Tibial artery (tissue), 4 donors: Measurements from ENCODE around the gene SPNS2.

Experiments used
- DNase-seq, 2 donors: peaks; one replicate each; pipeline ENCODE4 v3.0.0-alpha.2; 2019
- H3K27ac ChIP-seq, 2 donors: fragments of 200-600 bp; sonication (generic) in 1 of 2; 1 replicate in 1 of 2; 2 replicates in 1 of 2; pipeline ENCODE4 v1.5.1; 2018 to 2019; ENCODE audit warnings: mild to moderate bottlenecking in 1 of 2
- H3K27me3 ChIP-seq, 2 donors: fragments of 200-600 bp; sonication (generic) in 1 of 2; one replicate each; pipeline versions ENCODE4 v1.5.1 to v1.6.0; 2016 to 2019
- H3K36me3 ChIP-seq, 3 donors: fragments of 200-600 bp; sonication (generic) in 2 of 3; one replicate each; pipeline ENCODE4 v1.5.1; 2016 to 2019; ENCODE audit warnings: mild to moderate bottlenecking in 2 of 3
- H3K4me1 ChIP-seq, 4 donors: fragments of 200-600 bp; sonication (generic) in 2 of 4; 1 replicate in 3 of 4; 2 replicates in 1 of 4; pipeline ENCODE4 v1.5.1; 2016 to 2019
- H3K4me3 ChIP-seq, 2 donors: fragments of 200-600 bp; sonication (generic) in 1 of 2; 1 replicate in 1 of 2; 2 replicates in 1 of 2; pipeline ENCODE4 v1.5.1; 2018 to 2019; ENCODE audit warnings: mild to moderate bottlenecking in 2 of 2
- H3K9me3 ChIP-seq, 3 donors: fragments of 200-600 bp; sonication (generic) in 1 of 3; one replicate each; pipeline ENCODE4 v1.5.1; 2016 to 2019
- CTCF ChIP-seq, 2 experiments: fragments of 200-600 bp in 1 of 2; fragments of 450-650 bp in 1 of 2; IDR thresholded peaks; one replicate each; pipeline ENCODE4 v1.5.1; 2017 to 2019; ENCODE audit warnings: antibody characterized with exemption in 2 of 2, mild to moderate bottlenecking in 1 of 2, moderate library complexity in 1 of 2
- intact Hi-C: fragments of 100-400 bp; cut with DNase I; formaldehyde crosslinking; loops from one replicate; pipeline ENCODE4 v1.15.0; 2023; ENCODE audit warnings: low total_unique reads

The SPNS2 gene

GRCh38 chr17:4487820-4488716, 10.6 kb upstream of the SPNS2 start:
- H3K36me3 ChIP-seq: no peaks in the 10 kb centered on the region
- H3K4me3 ChIP-seq: no peak overlapping the region
- intact Hi-C loops: no loop called here
- no peak for DNase-seq
- no peaks in the 10 kb centered on the region for H3K9me3 ChIP-seq
- no peak for TF ChIP-seq CTCF (IDR thresholded peaks at IDR 0.05)
- peaks cover 0 to under 1% (median 0%) of the 10 kb centered on the region in 4 donors for H3K4me1 ChIP-seq
- no peaks in the 10 kb centered on the region for H3K27me3 ChIP-seq
- H3K27ac ChIP-seq: no peak overlapping the region

- TF ChIP-seq CTCF (IDR thresholded peaks at IDR 0.05): no peak
- Histone ChIP-seq H3K36me3 (no peaks in the 10 kb centered on the region), H3K4me1 (no peaks in the 10 kb centered on the region), H3K9me3 (no peaks in the 10 kb centered on the region), H3K27me3 (no peaks in the 10 kb centered on the region), H3K4me3 (no peak overlapping the region), H3K27ac (no peak overlapping the region)
- no peak for DNase-seq
- intact Hi-C loops: no loop called here
These were observed 9.6 kb upstream of the SPNS2 start for GRCh38 chr17:4488989-4489595.

- Histone ChIP-seq H3K27me3 (no peaks in the 10 kb centered on the region), H3K9me3 (no peaks in the 10 kb centered on the region), H3K36me3 (no peaks in the 10 kb centered on the region), H3K4me3 (no peak overlapping the region), H3K27ac (no peak overlapping the region), H3K4me1 (no peaks in the 10 kb centered on the region)
- intact Hi-C loops: no loop called here
- no peak for DNase-seq
- no peak for TF ChIP-seq CTCF (IDR thresholded peaks at IDR 0.05)
These were observed 8.5 kb upstream of the SPNS2 start for GRCh38 chr17:4490109-4490591.

- no peak for TF ChIP-seq CTCF (IDR thresholded peaks at IDR 0.05)
- Histone ChIP-seq H3K9me3 (no peaks in the 10 kb centered on the region), H3K27ac (no peak overlapping the region), H3K4me3 (no peak overlapping the region), H3K27me3 (no peaks in the 10 kb centered on the region), H3K4me1 (no peaks in the 10 kb centered on the region), H3K36me3 (no peaks in the 10 kb centered on the region)
- DNase-seq: no peak
- intact Hi-C loops: no loop called here
These were observed 8.0 kb upstream of the SPNS2 start for GRCh38 chr17:4490637-4491061.

- no peaks in the 10 kb centered on the region for H3K9me3 ChIP-seq
- intact Hi-C loops: no loop called here
- no peaks in the 10 kb centered on the region for H3K36me3 ChIP-seq
- no peak overlapping the region for H3K27ac ChIP-seq
- H3K27me3 ChIP-seq: no peaks in the 10 kb centered on the region
- peaks cover 0 to 15% (median 11%) of the 10 kb centered on the region in 4 donors for H3K4me1 ChIP-seq
- no peak for DNase-seq
- TF ChIP-seq CTCF (IDR thresholded peaks at IDR 0.05): no peak
- H3K4me3 ChIP-seq: no peak overlapping the region
These were observed 5.7 kb upstream of the SPNS2 start for GRCh38 chr17:4492721-4493561.
